Hematopoietic multipotent progenitor cell treated with erythropoietin and hydrocortisone succinate and interleukin-3 and kit ligand, for 6 days (in vitro differentiated cells): ENCODE results near the gene GRM2.
"Not testable (repeated sequence)": the region's sequence is repeated elsewhere in the genome, so short reads cannot be mapped to it uniquely, and the experiment has no call there.

Experiments
- DNase-seq: peaks from one replicate; pipeline ENCODE4 v3.0.0-alpha.2; 2015

GRM2 gene

GRCh38 chr3:51729042-51729633, 22.3 kb downstream of the GRM2 start:
- no peak for DNase-seq

- DNase-seq: no peak
These were observed 27.1 kb downstream of the GRM2 start for GRCh38 chr3:51733859-51734571.

- peak; percentile 17 for DNase-seq
These were observed 27.7 kb downstream of the GRM2 start for GRCh38 chr3:51734572-51734907.

GRCh38 chr3:51735039-51735438, 28.2 kb downstream of the GRM2 start:
- no peak for DNase-seq

- no peak for DNase-seq
These were observed 29.1 kb downstream of the GRM2 start for GRCh38 chr3:51735950-51736349.

- no peak for DNase-seq
These were observed 32.2 kb downstream of the GRM2 start for GRCh38 chr3:51739110-51739509.

- DNase-seq: not testable (repeated sequence)
These were observed 35.5 kb downstream of the GRM2 start for GRCh38 chr3:51742320-51742719.

- DNase-seq: peak; percentile 42
These were observed 36.1 kb downstream of the GRM2 start for GRCh38 chr3:51742978-51743377.

GRCh38 chr3:51747840-51748239, 41.0 kb downstream of the GRM2 start:
- no peak for DNase-seq

GRCh38 chr3:51748327-51748726, 41.5 kb downstream of the GRM2 start:
- DNase-seq: no peak

- DNase-seq: no peak
These were observed 44.0 kb downstream of the GRM2 start for GRCh38 chr3:51750878-51751277.

GRCh38 chr3:51751287-51751686, 44.4 kb downstream of the GRM2 start:
- DNase-seq: no peak

GRCh38 chr3:51753763-51754750, 47.2 kb downstream of the GRM2 start:
- not testable (repeated sequence) for DNase-seq

- DNase-seq: no peak
These were observed 52.3 kb downstream of the GRM2 start for GRCh38 chr3:51759203-51759602.
